HepG2 (cell line): ENCODE data around the gene MRPL36. TPM values are rescaled to one million over a fixed set of nuclear protein-coding genes. Genes with fewer than 3 reads are reported as not detected.

Source experiments
- ARHGAP35 ChIP-seq: sonication (generic); formaldehyde crosslinking; IDR thresholded peaks from 2 replicates; pipeline ENCODE4 v1.9.0; 2022; ENCODE audit warnings: mild to moderate bottlenecking, inconsistent platforms, moderate library complexity, missing genetic modification reagents, borderline replicate concordance
- BRF2 ChIP-seq: sonication (generic); formaldehyde crosslinking; IDR thresholded peaks from 2 replicates; pipeline ENCODE4 v1.8.1; 2022; ENCODE audit warnings: mild to moderate bottlenecking, missing genetic modification reagents
- CBFB ChIP-seq: sonication (generic); formaldehyde crosslinking; IDR thresholded peaks from 2 replicates; pipeline ENCODE4 v1.4.0; 2020; ENCODE audit warnings: missing genetic modification reagents
- DNMT3B ChIP-seq: conservative IDR thresholded peaks from 2 replicates; pipeline ENCODE4 v1.6.1; 2016; ENCODE audit warnings: missing biosample characterization, control low read depth
- KAT8 ChIP-seq: IDR thresholded peaks from 2 replicates; pipeline ENCODE4 v1.6.1; 2016; ENCODE audit warnings: missing genetic modification reagents, missing compliant biosample characterization
- KDM5B ChIP-seq: sonication (generic); formaldehyde crosslinking; IDR thresholded peaks from 2 replicates; pipeline ENCODE4 v1.4.0; 2020; ENCODE audit warnings: missing genetic modification reagents, mild to moderate bottlenecking, borderline replicate concordance
- MXD4 ChIP-seq: IDR thresholded peaks from 2 replicates; pipeline ENCODE4 v1.6.1; 2016; ENCODE audit warnings: mild to moderate bottlenecking, missing biosample characterization, missing genetic modification reagents
- NFRKB ChIP-seq: fragments of 450-650 bp; IDR thresholded peaks from 2 replicates; pipeline ENCODE4 v1.6.1; 2017
- SMC3 ChIP-seq: IDR thresholded peaks from 2 replicates; pipeline ENCODE4 v1.6.1; 2011; ENCODE audit warnings: low read length, improper control_type of control experiment
- SPEN ChIP-seq: sonication (generic); formaldehyde crosslinking; IDR thresholded peaks from 2 replicates; pipeline ENCODE4 v1.5.1; 2020; ENCODE audit warnings: low read depth, mild to moderate bottlenecking, missing genetic modification reagents
- ZBTB10 ChIP-seq: sonication (generic); formaldehyde crosslinking; IDR thresholded peaks from 2 replicates; pipeline ENCODE4 v1.4.0; 2020; ENCODE audit warnings: missing genetic modification reagents, borderline replicate concordance
- ZFAT ChIP-seq: sonication (generic); formaldehyde crosslinking; conservative IDR thresholded peaks from 2 replicates; pipeline ENCODE4 v1.8.1; 2023; ENCODE audit warnings: missing genetic modification reagents, inconsistent platforms
- ZNF101 ChIP-seq: sonication (generic); formaldehyde crosslinking; IDR thresholded peaks from 2 replicates; pipeline ENCODE4 v1.4.0; 2020; ENCODE audit warnings: mild to moderate bottlenecking, low read depth, missing genetic modification reagents, borderline replicate concordance
- ZNF121 ChIP-seq: sonication (generic); formaldehyde crosslinking; IDR thresholded peaks from 2 replicates; pipeline ENCODE4 v1.5.0; 2020; ENCODE audit warnings: mild to moderate bottlenecking, missing genetic modification reagents
- ZNF136 ChIP-seq: sonication (generic); formaldehyde crosslinking; IDR thresholded peaks from 2 replicates; pipeline ENCODE4 v1.8.1; 2022; ENCODE audit warnings: low read depth, mild to moderate bottlenecking, moderate library complexity, missing genetic modification reagents
- ZNF550 ChIP-seq: sonication (generic); formaldehyde crosslinking; IDR thresholded peaks from 2 replicates; pipeline ENCODE4 v1.4.0; 2020; ENCODE audit warnings: mild to moderate bottlenecking, missing genetic modification reagents, borderline replicate concordance
- ZNF557 ChIP-seq: sonication (generic); formaldehyde crosslinking; IDR thresholded peaks from 2 replicates; pipeline ENCODE4 v1.4.0; 2020; ENCODE audit warnings: missing genetic modification reagents
- ZNF709 ChIP-seq: sonication (generic); formaldehyde crosslinking; IDR thresholded peaks from 2 replicates; pipeline ENCODE4 v1.5.0; 2020; ENCODE audit warnings: mild to moderate bottlenecking, missing genetic modification reagents
- ZNF841 ChIP-seq: sonication (generic); formaldehyde crosslinking; IDR thresholded peaks from 2 replicates; pipeline ENCODE4 v1.8.1; 2023; ENCODE audit warnings: missing genetic modification reagents, borderline replicate concordance
- ZXDC ChIP-seq: sonication (generic); formaldehyde crosslinking; IDR thresholded peaks from 2 replicates; pipeline ENCODE4 v1.5.0; 2020; ENCODE audit warnings: mild to moderate bottlenecking, missing genetic modification reagents
- polyA plus RNA-seq, 8 experiments: library from polyadenylated mRNA; depleted of rRNA in 3 of 8; stranded (reverse) in 7 of 8; unstranded in 1 of 8; fragments of >200 nt; fragmentation: Illumina TruSeq in 4 of 8; extraction: Trizol in 4 of 8; gene quantifications; 2 replicates each; pipeline versions ENCODE4 v1.2.1 to v1.2.3, GENCODE V29; 2011 to 2016; ENCODE audit warnings: low read depth in 4 of 8, missing spikeins in 1 of 8, mixed read lengths in 1 of 8; ENCODE audit not compliant: insufficient read depth in 1 of 8
- total RNA-seq, 5 experiments: library from RNA; depleted of rRNA; stranded (reverse); fragments of >200 nt; fragmentation: Illumina TruSeq; extraction: Trizol; gene quantifications; 2 replicates each; pipeline ENCODE4 v1.2.3, GENCODE V29; 2016; ENCODE audit warnings: low read depth in 1 of 5
- TF ChIP-seq, protein P1 (sequence below), 2 experiments: sonication (generic) in 1 of 2; formaldehyde crosslinking in 1 of 2; IDR thresholded peaks; 2 replicates each; pipeline versions ENCODE4 v1.5.1 to v1.6.1; 2011 to 2020; ENCODE audit warnings: borderline replicate concordance in 1 of 2, low read depth in 1 of 2, low read length in 1 of 2, mild to moderate bottlenecking in 1 of 2, missing genetic modification reagents in 1 of 2, moderate library complexity in 1 of 2

MRPL36 gene
- total and polyA plus RNA-seq, 2 of the 13 experiments (the other 11 are each of a cell fraction or from before 2014, with no cell fraction given) = 71.3 to 113 TPM

DNA sequence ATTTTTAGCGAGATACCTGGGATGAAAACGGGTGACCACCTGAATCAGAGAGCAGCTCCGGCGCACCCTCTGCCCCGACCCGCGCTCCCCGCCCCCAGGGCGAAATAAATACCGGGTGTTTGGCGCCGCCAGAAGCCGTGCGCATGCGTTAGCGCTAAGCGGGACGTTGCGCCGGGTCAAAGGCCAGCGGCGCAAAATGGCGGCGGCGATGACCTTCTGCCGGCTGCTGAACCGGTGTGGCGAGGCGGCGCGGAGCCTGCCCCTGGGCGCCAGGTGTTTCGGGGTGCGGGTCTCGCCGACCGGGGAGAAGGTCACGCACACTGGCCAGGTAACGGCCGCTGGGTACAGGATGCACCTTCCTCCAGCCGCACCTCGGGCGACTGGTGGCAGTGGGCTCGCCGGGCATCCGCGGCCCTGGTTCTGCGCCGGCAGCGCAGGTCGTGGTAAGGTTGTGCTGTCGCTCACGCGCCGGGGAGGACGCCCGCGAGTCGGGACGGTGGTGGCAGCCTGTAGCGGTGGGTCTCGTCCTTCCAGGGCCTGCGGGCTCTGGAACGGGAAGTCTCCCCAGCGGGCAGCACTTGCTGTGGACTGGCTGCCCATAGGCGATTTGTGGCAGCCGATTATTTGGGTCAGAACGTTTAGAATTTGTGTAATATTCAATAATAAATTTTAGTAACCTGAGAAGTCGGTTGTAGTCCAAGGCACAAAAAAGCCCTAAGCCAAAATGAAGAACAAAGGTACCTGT lies 1.8 kb upstream of the MRPL36 start, which contains the start of gene NDUFS6 (continued):
- TF ChIP-seq, protein P1, sequence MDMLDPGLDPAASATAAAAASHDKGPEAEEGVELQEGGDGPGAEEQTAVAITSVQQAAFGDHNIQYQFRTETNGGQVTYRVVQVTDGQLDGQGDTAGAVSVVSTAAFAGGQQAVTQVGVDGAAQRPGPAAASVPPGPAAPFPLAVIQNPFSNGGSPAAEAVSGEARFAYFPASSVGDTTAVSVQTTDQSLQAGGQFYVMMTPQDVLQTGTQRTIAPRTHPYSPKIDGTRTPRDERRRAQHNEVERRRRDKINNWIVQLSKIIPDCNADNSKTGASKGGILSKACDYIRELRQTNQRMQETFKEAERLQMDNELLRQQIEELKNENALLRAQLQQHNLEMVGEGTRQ (IDR thresholded peaks at IDR 0.05; ENCODE audit: low read depth, low read length) = no peak
- TF ChIP-seq, protein P1 (CRISPR knock-in tag; IDR thresholded peaks at IDR 0.05; ENCODE audit: borderline replicate concordance) = no peak; the same call in 1 of the 2 replicates
- TF ChIP-seq BRF2 (CRISPR knock-in tag) (no peak), ZFAT (CRISPR knock-in tag) (no peak), SPEN (CRISPR knock-in tag) (peak; percentile 80), KDM5B (CRISPR knock-in tag) (peak; percentile 89; the same call in 1 of the 2 replicates), CBFB (CRISPR knock-in tag) (0 out of 2 replicates have a peak, but pooled peaks have one; percentile 60), NFRKB (no peak), ZNF841 (CRISPR knock-in tag) (no peak), ZNF101 (CRISPR knock-in tag) (no peak), MXD4 (CRISPR knock-in tag) (no peak), SMC3 (no peak), ZNF709 (CRISPR knock-in tag) (no peak), ZBTB10 (CRISPR knock-in tag) (peak; percentile 68; the same call in 1 of the 2 replicates), ZNF550 (CRISPR knock-in tag) (no peak), DNMT3B (CRISPR knock-in tag) (no peak), ZNF136 (no peak), ZXDC (CRISPR knock-in tag) (no peak), ZNF557 (CRISPR knock-in tag) (no peak), ARHGAP35 (CRISPR knock-in tag) (0 out of 2 replicates have a peak, but pooled peaks have one; percentile 78), KAT8 (CRISPR knock-in tag) (peak; percentile 91), ZNF121 (CRISPR knock-in tag) (no peak)
